Measurements from ENCODE around the gene SLC44A5.

DNA sequence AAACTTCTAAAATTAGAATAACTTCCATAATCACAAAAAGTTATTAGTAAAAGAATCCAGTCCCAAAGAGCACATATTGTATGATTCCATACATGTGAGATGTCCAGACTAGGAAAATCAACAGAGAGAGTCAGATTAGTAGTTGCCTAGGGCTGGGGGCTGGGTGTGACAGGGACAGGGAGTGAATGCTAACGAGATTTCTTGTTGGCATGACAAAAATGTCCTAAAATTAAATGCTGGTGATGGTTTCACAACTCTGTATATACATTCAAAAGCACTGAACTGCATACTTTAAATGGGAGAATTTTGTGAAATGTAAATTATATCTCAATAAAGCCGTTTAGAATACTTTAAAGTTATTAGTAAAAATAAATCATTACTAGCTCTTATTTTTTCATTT is 92.2 kb downstream of the SLC44A5 start:
- TF ChIP-seq, protein P1, sequence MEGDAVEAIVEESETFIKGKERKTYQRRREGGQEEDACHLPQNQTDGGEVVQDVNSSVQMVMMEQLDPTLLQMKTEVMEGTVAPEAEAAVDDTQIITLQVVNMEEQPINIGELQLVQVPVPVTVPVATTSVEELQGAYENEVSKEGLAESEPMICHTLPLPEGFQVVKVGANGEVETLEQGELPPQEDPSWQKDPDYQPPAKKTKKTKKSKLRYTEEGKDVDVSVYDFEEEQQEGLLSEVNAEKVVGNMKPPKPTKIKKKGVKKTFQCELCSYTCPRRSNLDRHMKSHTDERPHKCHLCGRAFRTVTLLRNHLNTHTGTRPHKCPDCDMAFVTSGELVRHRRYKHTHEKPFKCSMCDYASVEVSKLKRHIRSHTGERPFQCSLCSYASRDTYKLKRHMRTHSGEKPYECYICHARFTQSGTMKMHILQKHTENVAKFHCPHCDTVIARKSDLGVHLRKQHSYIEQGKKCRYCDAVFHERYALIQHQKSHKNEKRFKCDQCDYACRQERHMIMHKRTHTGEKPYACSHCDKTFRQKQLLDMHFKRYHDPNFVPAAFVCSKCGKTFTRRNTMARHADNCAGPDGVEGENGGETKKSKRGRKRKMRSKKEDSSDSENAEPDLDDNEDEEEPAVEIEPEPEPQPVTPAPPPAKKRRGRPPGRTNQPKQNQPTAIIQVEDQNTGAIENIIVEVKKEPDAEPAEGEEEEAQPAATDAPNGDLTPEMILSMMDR (conservative IDR thresholded peaks at IDR 0.05; ENCODE audit: low read depth in 2 of 2): no peak
- no peak for TF ChIP-seq EZH2 (IDR thresholded peaks at IDR 0.05; ENCODE audit: low read depth, unreplicated experiment)
- no peak for TF ChIP-seq ZNF114 (CRISPR knock-in tag; IDR thresholded peaks at IDR 0.05)
- no peak for TF ChIP-seq EZH2phosphoT487 (IDR thresholded peaks at IDR 0.05; ENCODE audit: unreplicated experiment)
